Natural killer cell (primary cell): ENCODE results near the gene PDZRN3. TPM values are rescaled to one million over a fixed set of nuclear protein-coding genes. Genes with fewer than 3 reads are reported as not detected.

Source experiments
- ATAC-seq, 3 donors: fragments of 150-1000 bp in 2 of 3; fragments of 200-7000 bp in 1 of 3; cut with Tn5 transposase; 1 replicate in 1 of 3; 2 replicates in 2 of 3; pipeline ENCODE4 v1.10.0; 2021; ENCODE audit warnings: mild to moderate bottlenecking in 2 of 3, moderate library complexity in 2 of 3
- DNase-seq, 2 donors: peaks; one replicate each; pipeline versions ENCODE4 v3.0.0 to v3.0.0-alpha.2; 2013 to 2021; ENCODE audit warnings: mixed read lengths in 1 of 2
- H3K27ac ChIP-seq: one replicate; pipeline ENCODE4 v1.5.1; 2013; ENCODE audit warnings: mild to moderate bottlenecking, low read length
- H3K27me3 ChIP-seq: one replicate; pipeline ENCODE4 v1.6.1; 2013; ENCODE audit warnings: low read length; ENCODE audit not compliant: control insufficient read depth, insufficient read depth
- H3K36me3 ChIP-seq: one replicate; pipeline ENCODE4 v1.6.1; 2013; ENCODE audit warnings: low read length; ENCODE audit not compliant: control insufficient read depth, insufficient read depth
- H3K4me1 ChIP-seq: one replicate; pipeline ENCODE4 v1.6.1; 2013; ENCODE audit warnings: low read length; ENCODE audit not compliant: control insufficient read depth, insufficient read depth
- H3K4me3 ChIP-seq: one replicate; pipeline ENCODE4 v1.5.1; 2013; ENCODE audit warnings: low read length
- H3K9me3 ChIP-seq: one replicate; pipeline ENCODE4 v1.6.1; 2013; ENCODE audit warnings: low read length; ENCODE audit not compliant: control insufficient read depth, insufficient read depth
- H3K27ac Mint-ChIP-seq, 2 donors: one replicate each; pipeline ENCODE4 v1.8.0; 2022; ENCODE audit warnings: mild to moderate bottlenecking in 2 of 2, mixed read lengths in 2 of 2, moderate library complexity in 1 of 2
- H3K27me3 Mint-ChIP-seq, 2 donors: one replicate each; pipeline ENCODE4 v1.8.0; 2022; ENCODE audit warnings: low read depth in 2 of 2, mixed read lengths in 2 of 2
- H3K36me3 Mint-ChIP-seq: one replicate; pipeline ENCODE4 v1.8.0; 2022; ENCODE audit warnings: mixed read lengths
- H3K4me1 Mint-ChIP-seq, 2 donors: one replicate each; pipeline ENCODE4 v1.8.0; 2022; ENCODE audit warnings: mixed read lengths in 2 of 2
- H3K4me3 Mint-ChIP-seq: one replicate; pipeline ENCODE4 v1.8.0; 2022; ENCODE audit warnings: mild to moderate bottlenecking, moderate library complexity, mixed read lengths
- H3K9me3 Mint-ChIP-seq, 2 donors: one replicate each; pipeline ENCODE4 v1.8.0; 2022; ENCODE audit warnings: mixed read lengths in 2 of 2
- WGBS: methylation state at CpG from one replicate; pipeline ENCODE4 v1.1.7; 2013; ENCODE audit warnings: missing lambda C conversion rate; ENCODE audit not compliant: insufficient coverage; 5-methylcytosine and 5-hydroxymethylcytosine counted together
- intact Hi-C: fragments of 100-400 bp; cut with micrococcal nuclease; formaldehyde crosslinking; loops from one replicate; pipeline ENCODE4 v1.14.2; 2022
- total RNA-seq, 4 donors: library from RNA; stranded (reverse); fragments of 120-200 nt in 1 of 4; gene quantifications; one replicate each; pipeline versions ENCODE4 v1.2.3 to v1.2.4, GENCODE V29; 2013 to 2022
- TF ChIP-seq, protein P1 (sequence below): fragments of 200-600 bp; IDR thresholded peaks from one replicate; pipeline ENCODE4 v1.8.0; 2022; ENCODE audit warnings: antibody characterized with exemption

Gene PDZRN3
- total RNA-seq, 3 donors from 2014 or later (not counting 1 experiment from before 2014, with no cell fraction given): not detected

DNA sequence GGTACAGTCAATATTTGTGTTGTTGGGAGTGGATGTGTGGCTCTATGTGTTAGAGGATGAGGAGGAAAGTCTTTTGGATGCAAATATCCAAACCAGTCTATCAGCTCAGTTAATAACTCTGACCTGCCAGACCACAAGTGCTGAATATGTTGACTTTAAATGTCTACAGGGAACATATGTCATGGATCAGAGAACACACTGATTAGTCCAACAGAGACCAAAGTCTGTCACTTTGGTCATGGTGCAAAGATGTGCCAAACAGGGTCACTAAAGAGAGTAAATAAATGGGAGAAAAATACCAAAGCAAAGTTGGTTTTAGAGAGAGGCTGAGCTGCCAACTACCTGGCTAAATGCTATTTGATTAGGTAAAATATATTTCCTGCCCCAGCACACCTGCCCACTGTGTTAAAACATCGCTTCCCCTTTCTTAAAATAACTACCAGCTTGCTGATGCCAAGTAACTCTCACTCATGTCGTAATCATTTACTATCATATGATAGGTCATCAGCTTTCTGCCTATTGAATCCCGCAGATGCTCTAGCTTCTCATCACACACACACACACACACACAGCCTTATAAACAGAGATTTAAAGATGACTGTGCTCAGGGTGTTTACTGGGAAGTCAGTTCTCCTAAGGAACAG, 173.3 kb downstream of the PDZRN3 start:
- 10% methylated on average over 3 of the region's 3 CpGs for WGBS

DNA sequence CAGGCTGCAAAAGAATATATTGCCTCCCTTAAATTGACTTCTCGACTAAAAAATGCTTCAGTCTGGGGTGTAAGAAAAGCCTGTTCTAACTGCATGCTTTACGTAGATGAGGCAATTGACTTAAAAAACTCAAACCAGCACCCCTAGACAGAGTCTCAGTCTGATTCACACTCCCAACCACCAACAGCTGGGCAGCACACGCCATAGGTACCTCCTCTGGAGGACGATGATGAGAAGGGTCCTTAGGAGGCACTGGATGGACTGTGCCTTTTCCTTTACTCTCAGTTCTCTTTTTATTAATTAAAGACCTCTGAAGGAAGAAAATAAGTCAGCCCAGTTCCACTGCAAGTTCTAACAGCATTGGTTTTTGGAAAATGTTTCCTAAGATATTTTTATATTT, 175.0 kb downstream of the PDZRN3 start:
- Mint-ChIP-seq H3K4me3 (no peak overlapping the region), H3K27me3 (peaks cover 0 to under 1% of the 10 kb centered on the region in 2 donors), H3K36me3 (no peaks in the 10 kb centered on the region), H3K9me3 (no peaks in the 10 kb centered on the region), H3K4me1 (no peaks in the 10 kb centered on the region), H3K27ac (no peak overlapping the region)
- no peaks in the 10 kb centered on the region for H3K27me3 ChIP-seq
- no peak overlapping the region for H3K27ac ChIP-seq
- DNase-seq (no peak), ATAC-seq (no peak)
- no peaks in the 10 kb centered on the region for H3K4me1 ChIP-seq
- H3K36me3 ChIP-seq: no peaks in the 10 kb centered on the region
- TF ChIP-seq, protein P1, sequence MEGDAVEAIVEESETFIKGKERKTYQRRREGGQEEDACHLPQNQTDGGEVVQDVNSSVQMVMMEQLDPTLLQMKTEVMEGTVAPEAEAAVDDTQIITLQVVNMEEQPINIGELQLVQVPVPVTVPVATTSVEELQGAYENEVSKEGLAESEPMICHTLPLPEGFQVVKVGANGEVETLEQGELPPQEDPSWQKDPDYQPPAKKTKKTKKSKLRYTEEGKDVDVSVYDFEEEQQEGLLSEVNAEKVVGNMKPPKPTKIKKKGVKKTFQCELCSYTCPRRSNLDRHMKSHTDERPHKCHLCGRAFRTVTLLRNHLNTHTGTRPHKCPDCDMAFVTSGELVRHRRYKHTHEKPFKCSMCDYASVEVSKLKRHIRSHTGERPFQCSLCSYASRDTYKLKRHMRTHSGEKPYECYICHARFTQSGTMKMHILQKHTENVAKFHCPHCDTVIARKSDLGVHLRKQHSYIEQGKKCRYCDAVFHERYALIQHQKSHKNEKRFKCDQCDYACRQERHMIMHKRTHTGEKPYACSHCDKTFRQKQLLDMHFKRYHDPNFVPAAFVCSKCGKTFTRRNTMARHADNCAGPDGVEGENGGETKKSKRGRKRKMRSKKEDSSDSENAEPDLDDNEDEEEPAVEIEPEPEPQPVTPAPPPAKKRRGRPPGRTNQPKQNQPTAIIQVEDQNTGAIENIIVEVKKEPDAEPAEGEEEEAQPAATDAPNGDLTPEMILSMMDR: no peak
- 83% methylated on average over 4 of the region's 4 CpGs for WGBS
- intact Hi-C loops: no loop called here
- no peak overlapping the region for H3K4me3 ChIP-seq
- H3K9me3 ChIP-seq: no peaks in the 10 kb centered on the region

More for the DNA sequence above, 173.3 kb downstream of the PDZRN3 start:
- Mint-ChIP-seq H3K27ac (no peak overlapping the region), H3K4me3 (no peak overlapping the region), H3K36me3 (no peaks in the 10 kb centered on the region), H3K27me3 (no peaks in the 10 kb centered on the region), H3K9me3 (no peaks in the 10 kb centered on the region), H3K4me1 (no peaks in the 10 kb centered on the region)
- H3K9me3 ChIP-seq: no peaks in the 10 kb centered on the region
- intact Hi-C loops: no loop called here
- no peaks in the 10 kb centered on the region for H3K36me3 ChIP-seq
- no peak overlapping the region for H3K27ac ChIP-seq
- DNase-seq (no peak), ATAC-seq (no peak)
- TF ChIP-seq, protein P1: no peak
- H3K4me1 ChIP-seq: no peaks in the 10 kb centered on the region
- H3K27me3 ChIP-seq: no peaks in the 10 kb centered on the region
- H3K4me3 ChIP-seq: no peak overlapping the region

DNA sequence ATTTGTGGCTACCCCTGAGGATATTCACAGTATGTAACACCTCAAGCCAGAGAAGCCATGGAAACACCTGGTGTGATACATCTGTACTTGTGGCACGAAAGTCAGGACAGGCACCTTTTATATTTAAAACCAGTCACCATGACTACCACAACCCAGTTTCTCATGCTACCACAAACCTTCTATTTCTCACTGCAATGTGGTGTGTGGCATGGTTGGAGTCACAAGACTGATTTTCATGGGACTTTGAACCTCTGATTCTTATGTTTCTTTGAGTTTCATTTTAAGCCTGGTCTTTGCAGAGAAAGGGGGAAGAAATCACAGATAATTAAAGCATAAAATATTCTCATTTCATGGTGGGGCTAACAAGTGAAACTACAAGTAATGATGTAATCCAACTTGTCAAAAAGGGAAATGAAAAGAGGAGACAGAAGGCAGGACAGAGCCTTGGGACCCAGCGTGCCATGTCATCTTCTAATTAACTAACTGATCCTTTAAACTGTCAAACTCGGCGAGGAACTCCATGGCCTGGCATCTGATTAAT, 175.9 kb downstream of the PDZRN3 start:
- no peak overlapping the region for H3K4me3 ChIP-seq
- Mint-ChIP-seq H3K9me3 (peaks cover 0 to 2% of the 10 kb centered on the region in 2 donors), H3K4me1 (no peaks in the 10 kb centered on the region), H3K4me3 (no peak overlapping the region), H3K27me3 (peaks cover 0 to 4% of the 10 kb centered on the region in 2 donors), H3K27ac (no peak overlapping the region), H3K36me3 (no peaks in the 10 kb centered on the region)
- no peaks in the 10 kb centered on the region for H3K36me3 ChIP-seq
- no peak overlapping the region for H3K27ac ChIP-seq
- H3K9me3 ChIP-seq: no peaks in the 10 kb centered on the region
- TF ChIP-seq, protein P1: no peak
- intact Hi-C loops: no loop called here
- no peak for DNase-seq
- no peaks in the 10 kb centered on the region for H3K27me3 ChIP-seq
- WGBS: 27% methylated on average over 2 of the region's 4 CpGs
- no peaks in the 10 kb centered on the region for H3K4me1 ChIP-seq
- no peak for ATAC-seq

DNA sequence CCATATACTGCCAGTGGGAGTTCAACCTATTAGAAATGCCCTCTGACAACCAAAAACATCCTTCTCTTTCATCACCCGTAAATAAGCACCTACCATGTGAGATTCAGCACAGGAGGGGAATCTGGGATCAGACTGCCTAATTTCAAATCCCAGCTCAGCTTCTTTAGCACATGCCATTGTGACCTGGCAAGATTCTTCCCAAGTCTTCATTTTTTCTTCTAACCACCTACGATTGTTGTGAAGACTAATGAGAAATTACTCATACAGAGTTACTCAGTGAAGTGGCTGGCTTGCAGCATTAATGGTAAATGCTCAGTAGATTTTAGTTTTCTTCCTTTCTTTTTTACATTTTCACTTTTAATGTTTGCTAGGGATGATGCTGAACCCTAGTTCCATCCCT, 176.7 kb downstream of the PDZRN3 start:
- Mint-ChIP-seq H3K9me3 (peaks cover 0 to 2% of the 10 kb centered on the region in 2 donors), H3K27me3 (peaks cover 0 to 4% of the 10 kb centered on the region in 2 donors), H3K4me1 (no peaks in the 10 kb centered on the region), H3K27ac (no peak overlapping the region), H3K4me3 (no peak overlapping the region), H3K36me3 (no peaks in the 10 kb centered on the region)
- DNase-seq (no peak), ATAC-seq (no peak)
- Histone ChIP-seq H3K4me3 (no peak overlapping the region), H3K9me3 (no peaks in the 10 kb centered on the region), H3K27ac (no peak overlapping the region), H3K36me3 (no peaks in the 10 kb centered on the region), H3K4me1 (no peaks in the 10 kb centered on the region), H3K27me3 (no peaks in the 10 kb centered on the region)
- intact Hi-C loops: no loop called here
- TF ChIP-seq, protein P1: no peak
- WGBS: 92% methylated on average over 1 of the region's 2 CpGs
